GM12873 (cell line): ENCODE results near the gene DLL4.

Experiments
- TF ChIP-seq, protein P1 (sequence below): IDR thresholded peaks from 2 replicates; pipeline ENCODE4 v1.5.1; 2012; ENCODE audit warnings: low read depth, mild to moderate bottlenecking, moderate library complexity, low read length, control low read depth; ENCODE audit not compliant: insufficient read depth; ENCODE audit errors: missing control alignments

The DLL4 gene

DNA sequence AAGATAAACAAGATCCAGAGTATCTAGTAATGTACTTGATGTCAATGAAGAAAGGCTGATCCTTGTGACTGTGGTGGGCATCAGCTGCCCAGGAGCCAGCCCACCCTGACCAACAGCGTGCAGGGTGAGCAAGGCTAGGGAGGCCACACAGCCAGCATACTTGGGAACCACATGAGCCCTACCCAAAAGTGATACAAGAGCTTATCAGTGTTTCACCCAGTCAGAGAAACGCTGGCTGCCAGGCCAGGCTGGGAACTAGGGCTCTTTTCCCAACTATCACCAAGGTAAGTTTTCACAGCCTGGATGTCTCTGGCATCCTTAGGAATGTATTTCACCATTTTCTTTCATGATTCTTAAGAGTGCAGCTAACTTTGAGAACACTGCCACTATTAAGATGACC, 49.0 kb downstream of the DLL4 start:
- TF ChIP-seq, protein P1, sequence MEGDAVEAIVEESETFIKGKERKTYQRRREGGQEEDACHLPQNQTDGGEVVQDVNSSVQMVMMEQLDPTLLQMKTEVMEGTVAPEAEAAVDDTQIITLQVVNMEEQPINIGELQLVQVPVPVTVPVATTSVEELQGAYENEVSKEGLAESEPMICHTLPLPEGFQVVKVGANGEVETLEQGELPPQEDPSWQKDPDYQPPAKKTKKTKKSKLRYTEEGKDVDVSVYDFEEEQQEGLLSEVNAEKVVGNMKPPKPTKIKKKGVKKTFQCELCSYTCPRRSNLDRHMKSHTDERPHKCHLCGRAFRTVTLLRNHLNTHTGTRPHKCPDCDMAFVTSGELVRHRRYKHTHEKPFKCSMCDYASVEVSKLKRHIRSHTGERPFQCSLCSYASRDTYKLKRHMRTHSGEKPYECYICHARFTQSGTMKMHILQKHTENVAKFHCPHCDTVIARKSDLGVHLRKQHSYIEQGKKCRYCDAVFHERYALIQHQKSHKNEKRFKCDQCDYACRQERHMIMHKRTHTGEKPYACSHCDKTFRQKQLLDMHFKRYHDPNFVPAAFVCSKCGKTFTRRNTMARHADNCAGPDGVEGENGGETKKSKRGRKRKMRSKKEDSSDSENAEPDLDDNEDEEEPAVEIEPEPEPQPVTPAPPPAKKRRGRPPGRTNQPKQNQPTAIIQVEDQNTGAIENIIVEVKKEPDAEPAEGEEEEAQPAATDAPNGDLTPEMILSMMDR: no peak

DNA sequence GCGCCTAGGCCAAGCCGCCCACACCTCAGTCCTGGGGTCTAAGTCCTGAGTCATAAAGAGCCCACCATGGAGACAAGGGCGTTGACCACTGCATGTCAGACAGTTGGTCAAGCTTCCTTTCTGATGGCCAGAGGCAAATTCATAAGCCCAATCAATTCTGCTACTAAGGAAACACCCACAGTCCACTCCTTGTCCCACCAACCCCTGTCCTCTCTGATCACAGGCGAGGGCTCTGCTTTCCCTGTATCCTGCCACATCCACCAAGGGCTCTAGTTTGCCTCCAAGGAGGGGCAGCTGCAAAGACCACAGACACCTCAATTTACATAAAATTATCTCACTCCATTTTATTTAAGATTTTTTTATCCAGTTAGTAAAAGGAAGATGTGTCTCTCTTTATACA, 49.4 kb downstream of the DLL4 start:
- TF ChIP-seq, protein P1: no peak

DNA sequence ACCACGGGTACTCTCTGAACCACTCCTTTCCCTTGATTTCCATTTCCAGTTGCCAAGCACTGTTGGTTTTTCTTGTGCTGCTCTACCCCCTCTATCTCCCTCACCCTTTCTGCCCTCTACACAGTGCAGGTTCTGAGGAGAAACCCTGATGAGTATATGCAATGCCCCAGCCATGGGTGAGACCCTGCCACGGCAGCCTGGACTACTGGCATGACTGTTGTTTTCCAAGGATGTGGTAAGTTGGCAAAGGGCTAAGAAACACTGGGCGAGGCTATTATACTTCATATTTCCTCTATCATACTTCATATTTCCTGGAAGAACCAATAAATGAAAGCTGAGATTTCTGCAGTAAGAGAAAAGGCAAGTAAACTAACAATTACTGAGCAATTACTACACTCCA, 52.0 kb downstream of the DLL4 start:
- TF ChIP-seq, protein P1: no peak

DNA sequence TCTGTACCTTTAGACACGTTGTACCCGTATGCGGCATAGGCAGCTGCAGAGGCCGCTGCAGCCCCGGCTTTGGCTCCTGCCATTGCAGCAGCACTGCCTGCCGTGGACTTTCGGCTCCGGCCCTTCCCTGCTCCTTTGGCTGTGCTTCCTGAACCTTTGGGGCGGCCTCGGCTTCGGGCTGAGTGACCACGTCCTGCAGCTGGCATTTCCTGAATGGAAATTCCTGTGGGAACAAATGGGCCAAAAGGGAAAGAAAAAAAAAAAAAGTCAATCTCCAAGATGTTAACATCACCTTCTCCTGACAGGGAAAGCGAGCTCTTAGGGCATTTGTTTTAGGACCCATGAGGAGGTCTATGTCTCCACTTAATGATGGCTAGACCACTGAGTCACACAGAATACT, 53.7 kb downstream of the DLL4 start:
- TF ChIP-seq, protein P1: no peak

DNA sequence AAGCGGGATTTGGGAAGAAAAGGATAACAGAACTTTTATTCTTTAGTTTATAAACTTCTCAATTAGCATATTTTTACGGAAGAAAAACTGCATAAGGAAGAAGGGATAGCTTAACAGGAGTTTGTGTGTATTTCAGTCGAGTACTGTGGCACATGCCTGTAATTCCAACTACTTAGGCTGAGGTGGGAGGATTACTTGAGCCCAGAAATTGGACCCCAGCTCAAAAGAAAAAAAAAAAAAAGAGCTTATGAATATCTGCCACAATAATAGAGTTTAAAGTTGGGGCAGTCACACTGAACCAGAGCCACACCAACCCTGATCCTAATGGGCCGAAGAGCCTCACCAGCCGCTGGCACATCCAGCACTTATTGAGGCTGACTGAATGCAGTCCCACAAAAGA, 55.3 kb downstream of the DLL4 start:
- TF ChIP-seq, protein P1: no peak

DNA sequence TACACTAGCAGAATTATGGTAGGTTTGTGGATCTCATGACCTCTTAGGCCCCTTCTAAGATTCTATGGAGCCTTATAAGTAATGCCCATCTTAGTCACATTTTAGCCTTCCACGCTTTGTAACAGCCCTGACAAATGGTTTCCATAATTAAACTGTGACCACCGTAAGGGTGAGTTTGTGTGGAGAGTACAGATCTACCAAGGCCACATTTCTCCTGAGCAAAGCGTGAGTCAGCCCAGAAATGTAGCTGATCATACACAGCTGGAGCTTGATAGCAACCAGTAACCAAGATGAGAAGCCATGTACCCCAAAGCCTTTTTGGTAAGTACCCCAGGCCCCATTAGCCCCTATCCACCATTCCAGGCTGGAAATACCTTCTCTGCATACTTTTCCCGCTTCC, 55.8 kb downstream of the DLL4 start:
- TF ChIP-seq, protein P1: no peak

DNA sequence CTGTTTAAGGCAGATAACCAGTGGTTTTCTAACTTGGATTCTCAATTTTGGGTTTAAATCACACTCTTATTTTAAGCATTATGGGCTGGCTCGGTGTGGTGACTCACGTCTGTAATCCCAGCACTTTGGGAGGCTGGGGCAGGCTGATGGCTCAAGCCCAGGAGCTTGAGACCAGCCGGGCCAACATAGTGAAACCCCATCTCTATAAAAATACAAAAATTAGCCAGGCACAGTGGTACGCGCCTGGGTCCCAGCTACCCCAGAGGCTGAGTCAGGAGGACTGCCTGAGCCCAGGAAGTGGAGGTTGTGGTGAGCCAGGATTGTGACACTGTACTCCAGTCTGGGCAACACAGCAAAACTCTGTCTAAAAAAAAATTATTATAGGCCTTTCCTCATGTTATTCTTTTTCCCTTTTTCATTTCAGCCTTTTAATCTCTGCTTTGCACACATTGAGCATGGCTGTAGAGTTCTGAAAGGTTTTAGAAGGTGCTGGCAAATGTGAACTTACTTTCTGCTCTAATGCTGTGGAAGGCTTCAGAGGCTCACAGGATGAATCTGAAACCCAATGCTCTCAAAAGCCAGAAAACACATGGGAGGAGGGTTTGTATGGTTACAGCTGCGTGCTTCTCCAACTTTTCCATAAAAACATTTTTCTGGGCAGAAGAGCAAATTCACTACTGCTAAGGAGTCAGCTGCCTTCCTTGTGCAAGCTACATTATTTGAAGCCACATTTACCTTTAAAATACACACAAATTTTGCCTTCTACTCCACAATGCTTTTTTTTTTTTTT, 56.6 kb downstream of the DLL4 start:
- TF ChIP-seq, protein P1: no peak

DNA sequence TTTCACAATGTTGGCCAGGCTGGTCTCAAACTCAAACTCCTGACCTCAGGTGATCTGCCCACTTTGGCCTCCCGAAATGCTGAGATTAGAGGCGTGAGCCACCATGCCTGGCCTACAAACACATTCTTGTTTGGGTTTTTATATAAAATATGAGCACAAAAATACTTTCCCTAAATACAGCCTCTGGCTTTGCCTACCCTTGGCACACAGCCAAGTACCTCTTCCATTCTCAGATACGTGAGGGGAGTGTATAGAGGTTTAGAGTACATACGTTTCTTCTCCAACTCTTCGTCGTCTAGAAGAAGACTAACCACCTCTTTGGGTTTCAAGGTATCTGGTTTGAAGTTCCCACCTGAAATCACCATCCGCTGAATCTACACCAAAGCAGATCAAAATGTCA, 57.7 kb downstream of the DLL4 start:
- TF ChIP-seq, protein P1: no peak
